ENCODE results near the gene ADORA1.

The ADORA1 gene

DNA sequence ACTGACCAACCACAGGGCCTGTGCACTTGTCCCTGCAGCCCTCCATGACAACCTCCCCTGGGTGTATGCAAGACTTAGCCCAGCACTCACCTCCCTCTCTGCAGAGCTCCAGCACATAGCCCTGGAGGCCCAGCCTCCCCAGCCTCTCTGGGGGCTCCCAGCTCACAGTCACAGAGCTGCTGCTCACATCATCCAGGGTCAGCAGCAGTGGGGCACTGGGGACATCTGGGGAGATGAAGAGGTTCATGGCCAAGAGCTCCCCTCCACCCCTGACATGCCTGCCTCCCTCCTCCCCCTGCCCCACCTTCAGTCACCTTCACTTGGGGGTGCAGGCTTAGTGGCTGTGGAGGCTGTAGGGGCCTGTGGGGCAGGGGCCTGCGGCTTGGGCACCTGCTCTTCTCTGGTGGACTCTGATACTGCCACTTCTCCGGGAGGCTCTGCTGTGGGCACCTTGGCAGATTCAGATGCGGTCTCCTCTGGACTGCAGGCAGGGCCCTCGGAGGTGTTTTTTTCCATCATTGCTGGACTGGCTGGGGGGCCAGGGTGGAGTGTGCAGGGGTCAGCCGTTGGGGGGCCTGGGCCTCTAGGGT, 47.8 kb downstream of the ADORA1 start, which contains the start of gene MYBPH:
Gene MYBPH, minus strand, starts transcription at position 590 of the 590 bp plus-strand sequence. Its CDS starts 71 bp downstream, at position 519.
- TF ChIP-seq, protein P1, sequence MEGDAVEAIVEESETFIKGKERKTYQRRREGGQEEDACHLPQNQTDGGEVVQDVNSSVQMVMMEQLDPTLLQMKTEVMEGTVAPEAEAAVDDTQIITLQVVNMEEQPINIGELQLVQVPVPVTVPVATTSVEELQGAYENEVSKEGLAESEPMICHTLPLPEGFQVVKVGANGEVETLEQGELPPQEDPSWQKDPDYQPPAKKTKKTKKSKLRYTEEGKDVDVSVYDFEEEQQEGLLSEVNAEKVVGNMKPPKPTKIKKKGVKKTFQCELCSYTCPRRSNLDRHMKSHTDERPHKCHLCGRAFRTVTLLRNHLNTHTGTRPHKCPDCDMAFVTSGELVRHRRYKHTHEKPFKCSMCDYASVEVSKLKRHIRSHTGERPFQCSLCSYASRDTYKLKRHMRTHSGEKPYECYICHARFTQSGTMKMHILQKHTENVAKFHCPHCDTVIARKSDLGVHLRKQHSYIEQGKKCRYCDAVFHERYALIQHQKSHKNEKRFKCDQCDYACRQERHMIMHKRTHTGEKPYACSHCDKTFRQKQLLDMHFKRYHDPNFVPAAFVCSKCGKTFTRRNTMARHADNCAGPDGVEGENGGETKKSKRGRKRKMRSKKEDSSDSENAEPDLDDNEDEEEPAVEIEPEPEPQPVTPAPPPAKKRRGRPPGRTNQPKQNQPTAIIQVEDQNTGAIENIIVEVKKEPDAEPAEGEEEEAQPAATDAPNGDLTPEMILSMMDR (IDR thresholded peaks at IDR 0.05; ENCODE audit: insufficient read depth, missing control alignments) = no peak
- DNase-seq (ENCODE audit: insufficient read length, low spot score) (no peak), FAIRE-seq (no peak)

- DNase-seq (ENCODE audit: insufficient read length, low spot score) (no peak), FAIRE-seq (no peak)
- TF ChIP-seq, protein P1 (IDR thresholded peaks at IDR 0.05; ENCODE audit: insufficient read depth, missing control alignments) = no peak
These were observed 48.3 kb downstream of the ADORA1 start for GRCh38 chr1:203175827-203176241.

DNA sequence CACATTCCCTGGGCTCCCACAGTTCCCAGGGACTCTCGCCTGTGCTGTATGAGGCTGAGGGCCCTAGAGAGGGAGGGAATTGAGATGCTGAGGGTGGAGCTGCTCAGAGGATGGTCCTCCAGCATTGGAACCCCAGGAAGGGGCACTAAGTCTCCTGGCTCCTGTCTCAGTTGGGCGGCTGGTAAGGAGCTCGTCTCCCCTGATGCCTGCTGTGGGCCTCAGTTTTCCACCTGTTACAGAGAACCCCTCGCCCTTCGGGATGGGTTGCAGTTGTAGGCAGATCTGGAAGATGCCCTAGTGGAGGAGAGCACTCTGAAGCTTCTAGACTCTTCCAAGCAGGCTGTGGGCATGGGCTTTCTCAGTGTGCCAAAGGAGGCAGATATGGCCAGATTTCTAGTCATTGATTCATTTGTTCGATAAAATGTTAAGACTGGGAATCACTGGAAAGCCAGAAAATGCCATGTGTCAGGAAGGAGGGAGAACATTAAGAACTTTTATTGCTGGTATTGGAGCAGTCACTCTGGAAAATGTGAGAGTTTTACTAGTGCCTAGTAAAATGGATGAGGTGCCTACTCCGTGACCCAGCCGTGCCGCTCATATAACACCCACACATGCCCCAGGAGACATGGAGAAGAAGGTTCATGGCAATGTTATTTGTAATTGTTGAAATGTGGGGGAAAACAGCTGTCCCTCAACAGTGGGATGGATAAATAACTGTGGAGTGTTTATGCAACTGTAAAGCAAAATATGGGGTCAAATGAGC, 48.9 kb downstream of the ADORA1 start:
- TF ChIP-seq, protein P1 (IDR thresholded peaks at IDR 0.05; ENCODE audit: insufficient read depth, missing control alignments) = no peak
- FAIRE-seq (no peak), DNase-seq (ENCODE audit: insufficient read length, low spot score) (no peak)

DNA sequence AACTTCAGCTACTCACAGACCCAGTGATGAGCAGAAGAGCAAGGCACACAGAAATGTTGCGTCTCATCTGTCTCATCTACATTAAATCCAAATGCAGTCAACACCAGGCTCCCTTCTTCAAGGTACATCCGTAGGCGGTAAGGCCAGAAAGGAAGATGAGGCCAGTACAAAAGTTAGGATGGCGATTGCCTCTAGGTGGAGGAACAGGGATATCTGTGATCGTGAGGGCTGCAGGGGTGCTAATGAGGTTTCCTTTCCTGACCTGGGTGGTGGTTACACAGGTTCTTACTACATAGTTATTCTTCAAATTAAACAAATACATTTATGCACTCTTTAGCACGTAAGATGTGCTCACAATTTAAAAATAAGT, 49.5 kb downstream of the ADORA1 start:
- TF ChIP-seq, protein P1 (IDR thresholded peaks at IDR 0.05; ENCODE audit: insufficient read depth, missing control alignments) = no peak
- FAIRE-seq (no peak), DNase-seq (ENCODE audit: insufficient read length, low spot score) (no peak)

- no peak for DNase-seq (ENCODE audit: insufficient read length, low spot score)
- peak; percentile 46 for FAIRE-seq
- TF ChIP-seq, protein P1 (IDR thresholded peaks at IDR 0.05; ENCODE audit: insufficient read depth, missing control alignments) = no peak
These were observed 50.0 kb downstream of the ADORA1 start for GRCh38 chr1:203177470-203178039.

DNA sequence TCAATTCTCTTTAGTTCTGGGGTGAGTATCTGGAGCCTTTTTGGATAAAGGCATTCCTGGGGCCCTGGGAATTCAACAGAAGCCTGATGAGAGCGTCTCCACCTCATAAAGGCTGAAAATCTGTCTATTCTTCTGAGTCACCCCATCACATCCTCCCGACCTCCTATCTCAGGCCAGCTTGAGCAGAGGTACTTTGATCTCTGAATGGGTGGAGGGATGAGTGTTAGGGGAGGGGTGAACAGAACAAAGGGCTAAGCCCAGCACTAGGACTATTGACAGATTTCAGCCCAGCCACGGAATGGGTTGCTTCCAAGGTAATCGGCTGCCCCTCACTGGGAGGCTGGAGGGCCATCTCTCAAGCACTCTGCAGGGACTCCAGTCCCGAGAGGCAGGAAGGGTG, 50.6 kb downstream of the ADORA1 start:
- DNase-seq (ENCODE audit: insufficient read length, low spot score) (no peak), FAIRE-seq (no peak)
- TF ChIP-seq, protein P1 (IDR thresholded peaks at IDR 0.05; ENCODE audit: insufficient read depth, missing control alignments) = no peak
